Right lobe of liver (tissue), 4 donors: Measurements from ENCODE around the gene FFAR1.

Experiments
- CTCF ChIP-seq, 4 donors: fragments of 200-600 bp in 3 of 4; fragments of 450-650 bp in 1 of 4; IDR thresholded peaks; one replicate each; pipeline versions ENCODE4 v1.5.1 to v1.8.0; 2016 to 2022; ENCODE audit warnings: antibody characterized with exemption in 4 of 4, mild to moderate bottlenecking in 2 of 4
- POLR2A ChIP-seq: fragments of 450-650 bp; IDR thresholded peaks from one replicate; pipeline ENCODE4 v1.6.1; 2017; ENCODE audit warnings: antibody characterized with exemption, mild to moderate bottlenecking
- donor health status: DM: no; HTN: no; CAD: no.
- donor health status: DM: no; HTN: no; CAD: no.
- donor health status: DM: no; HTN: yes; CAD: no.

- TF ChIP-seq POLR2A (no peak), CTCF (IDR thresholded peaks at IDR 0.05) (no peak)
Measured at GRCh38 chr19:35308910-35309309, 38.8 kb upstream of the FFAR1 start.
